Testis (tissue), 2 donors: ENCODE data around the gene SLC12A6.

Experiments used
- POLR2A ChIP-seq: fragments of 450-650 bp; IDR thresholded peaks from one replicate; pipeline ENCODE4 v1.6.1; 2017; ENCODE audit warnings: antibody characterized with exemption, mild to moderate bottlenecking, moderate library complexity
- TF ChIP-seq, protein P1 (sequence below), 3 experiments: fragments of 450-650 bp in 2 of 3; fragments of 200-600 bp in 1 of 3; sonication (generic) in 1 of 3; IDR thresholded peaks; one replicate each; pipeline ENCODE4 v1.5.1; 2016 to 2019; ENCODE audit warnings: antibody characterized with exemption in 3 of 3, mild to moderate bottlenecking in 2 of 3, moderate library complexity in 1 of 3

DNA sequence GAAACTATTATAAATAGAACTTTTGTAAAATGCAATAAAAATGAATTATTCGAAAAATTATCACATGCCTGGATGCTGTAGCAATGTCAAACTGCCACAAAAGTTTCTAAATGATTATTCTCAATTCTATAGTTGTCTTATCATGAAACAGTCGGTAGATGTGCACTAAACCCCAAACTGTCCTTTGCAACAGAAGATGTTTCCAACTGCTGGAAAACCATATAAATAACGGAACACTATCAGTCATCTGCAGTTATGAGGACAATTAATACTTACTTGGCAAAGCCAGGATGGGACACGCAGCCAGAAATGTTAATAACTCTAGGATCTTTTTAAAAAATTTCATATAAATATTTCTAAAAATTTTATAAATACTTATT lies 95.3 kb downstream of the SLC12A6 start:
- TF ChIP-seq, protein P1, sequence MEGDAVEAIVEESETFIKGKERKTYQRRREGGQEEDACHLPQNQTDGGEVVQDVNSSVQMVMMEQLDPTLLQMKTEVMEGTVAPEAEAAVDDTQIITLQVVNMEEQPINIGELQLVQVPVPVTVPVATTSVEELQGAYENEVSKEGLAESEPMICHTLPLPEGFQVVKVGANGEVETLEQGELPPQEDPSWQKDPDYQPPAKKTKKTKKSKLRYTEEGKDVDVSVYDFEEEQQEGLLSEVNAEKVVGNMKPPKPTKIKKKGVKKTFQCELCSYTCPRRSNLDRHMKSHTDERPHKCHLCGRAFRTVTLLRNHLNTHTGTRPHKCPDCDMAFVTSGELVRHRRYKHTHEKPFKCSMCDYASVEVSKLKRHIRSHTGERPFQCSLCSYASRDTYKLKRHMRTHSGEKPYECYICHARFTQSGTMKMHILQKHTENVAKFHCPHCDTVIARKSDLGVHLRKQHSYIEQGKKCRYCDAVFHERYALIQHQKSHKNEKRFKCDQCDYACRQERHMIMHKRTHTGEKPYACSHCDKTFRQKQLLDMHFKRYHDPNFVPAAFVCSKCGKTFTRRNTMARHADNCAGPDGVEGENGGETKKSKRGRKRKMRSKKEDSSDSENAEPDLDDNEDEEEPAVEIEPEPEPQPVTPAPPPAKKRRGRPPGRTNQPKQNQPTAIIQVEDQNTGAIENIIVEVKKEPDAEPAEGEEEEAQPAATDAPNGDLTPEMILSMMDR (IDR thresholded peaks at IDR 0.05), result no peak
- no peak for TF ChIP-seq POLR2A
